Upper lobe of right lung (tissue), 1 donor: ENCODE data around the gene ABHD6. TPM values are rescaled to one million over a fixed set of nuclear protein-coding genes. Genes with fewer than 3 reads are reported as not detected.

Experiments
- ATAC-seq: fragments of 200-7000 bp; cut with Tn5 transposase; one replicate; pipeline ENCODE4 v1.9.1; 2020; ENCODE audit warnings: mild to moderate bottlenecking, moderate library complexity
- DNase-seq: peaks from one replicate; pipeline ENCODE4 v3.0.0-alpha.2; 2020
- H3K27ac ChIP-seq: fragments of 200-600 bp; one replicate; pipeline ENCODE4 v1.8.0; 2022
- H3K27me3 ChIP-seq: fragments of 200-600 bp; one replicate; pipeline ENCODE4 v1.8.0; 2022; ENCODE audit warnings: mild to moderate bottlenecking
- H3K36me3 ChIP-seq: fragments of 200-600 bp; one replicate; pipeline ENCODE4 v1.8.0; 2022
- H3K4me1 ChIP-seq: fragments of 200-600 bp; one replicate; pipeline ENCODE4 v1.8.0; 2022
- H3K4me3 ChIP-seq: fragments of 200-600 bp; one replicate; pipeline ENCODE4 v1.8.0; 2022; ENCODE audit warnings: mild to moderate bottlenecking
- H3K9me3 ChIP-seq: fragments of 200-600 bp; one replicate; pipeline ENCODE4 v1.8.0; 2022
- intact Hi-C: fragments of 100-400 bp; cut with DNase I; formaldehyde crosslinking; loops from one replicate; pipeline ENCODE4 v1.11.0; 2022
- total RNA-seq: library from RNA; stranded (reverse); fragmentation: NEBNext Ultra II Directional; extraction: Animal tissue kit (Norgen Biotek cat#: 25700); gene quantifications from one replicate; pipeline ENCODE4 v1.2.1, GENCODE V29; 2021
- TF ChIP-seq, protein P1 (sequence below): fragments of 200-600 bp; IDR thresholded peaks from one replicate; pipeline ENCODE4 v1.8.0; 2022; ENCODE audit warnings: antibody characterized with exemption
- donor health status: DM: no; HTN: yes; CAD: no; lungs with severe emphysema.

Gene ABHD6
- total RNA-seq, 1 donor from 2014 or later = 19.1 TPM

DNA sequence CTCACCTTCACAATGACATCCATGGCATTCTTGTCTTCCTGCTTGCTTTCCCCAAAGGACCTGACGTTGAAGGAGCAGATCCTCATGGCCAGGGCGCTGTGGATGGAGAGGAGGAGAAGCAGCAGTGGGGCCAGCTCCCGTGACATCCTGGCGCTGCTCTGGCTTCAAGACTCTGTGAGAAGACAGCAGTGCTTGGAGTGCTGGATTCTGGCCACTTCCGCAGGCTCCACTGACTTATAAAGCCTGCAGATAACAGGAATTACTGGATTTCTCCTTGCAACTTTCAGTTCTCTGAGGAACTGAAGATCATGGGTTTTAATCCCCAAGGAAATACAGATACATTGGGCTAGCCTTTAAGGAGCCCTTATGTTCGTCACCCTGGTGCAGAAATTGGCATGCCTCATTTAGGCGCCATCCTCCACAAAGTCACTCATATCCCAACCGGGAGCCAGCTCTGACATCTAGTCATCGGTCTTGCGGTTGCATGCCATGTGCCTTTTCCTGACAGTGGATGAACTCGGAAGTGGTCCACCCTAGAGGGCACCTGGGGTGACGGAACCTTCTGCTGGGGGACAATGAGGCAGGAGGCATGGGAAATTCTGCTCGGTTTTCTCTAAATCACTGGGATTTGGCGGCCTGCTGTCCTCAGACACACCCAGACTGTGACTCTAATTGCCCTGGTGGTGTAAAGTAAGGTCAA lies 26.7 kb upstream of the ABHD6 start, which contains the start of gene DNASE1L3:
DNASE1L3 (minus strand) TSS at position 212 of the 700 bp plus-strand sequence; CDS start at position 146, 66 bp downstream.
- TF ChIP-seq, protein P1, sequence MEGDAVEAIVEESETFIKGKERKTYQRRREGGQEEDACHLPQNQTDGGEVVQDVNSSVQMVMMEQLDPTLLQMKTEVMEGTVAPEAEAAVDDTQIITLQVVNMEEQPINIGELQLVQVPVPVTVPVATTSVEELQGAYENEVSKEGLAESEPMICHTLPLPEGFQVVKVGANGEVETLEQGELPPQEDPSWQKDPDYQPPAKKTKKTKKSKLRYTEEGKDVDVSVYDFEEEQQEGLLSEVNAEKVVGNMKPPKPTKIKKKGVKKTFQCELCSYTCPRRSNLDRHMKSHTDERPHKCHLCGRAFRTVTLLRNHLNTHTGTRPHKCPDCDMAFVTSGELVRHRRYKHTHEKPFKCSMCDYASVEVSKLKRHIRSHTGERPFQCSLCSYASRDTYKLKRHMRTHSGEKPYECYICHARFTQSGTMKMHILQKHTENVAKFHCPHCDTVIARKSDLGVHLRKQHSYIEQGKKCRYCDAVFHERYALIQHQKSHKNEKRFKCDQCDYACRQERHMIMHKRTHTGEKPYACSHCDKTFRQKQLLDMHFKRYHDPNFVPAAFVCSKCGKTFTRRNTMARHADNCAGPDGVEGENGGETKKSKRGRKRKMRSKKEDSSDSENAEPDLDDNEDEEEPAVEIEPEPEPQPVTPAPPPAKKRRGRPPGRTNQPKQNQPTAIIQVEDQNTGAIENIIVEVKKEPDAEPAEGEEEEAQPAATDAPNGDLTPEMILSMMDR = no peak
- peak within 1 kb of the TSS; percentile 24 for H3K27ac ChIP-seq
- DNase-seq (no peak), ATAC-seq (no peak)
- H3K4me1 ChIP-seq = peaks cover 15% of the 10 kb centered on the region
- H3K9me3 ChIP-seq = no peaks in the 10 kb centered on the region
- no peaks in the 10 kb centered on the region for H3K27me3 ChIP-seq
- H3K36me3 ChIP-seq = no peaks in the 10 kb centered on the region
- peak within 1 kb of the TSS; percentile 36 for H3K4me3 ChIP-seq
- intact Hi-C loops = no loop called here

GRCh38 chr3:58214484-58215316 lies 22.9 kb upstream of the ABHD6 start:
- Histone ChIP-seq H3K27ac (peak overlapping the region; percentile 1), H3K4me3 (no peak overlapping the region), H3K9me3 (no peaks in the 10 kb centered on the region), H3K4me1 (peaks cover 28% of the 10 kb centered on the region), H3K36me3 (no peaks in the 10 kb centered on the region), H3K27me3 (no peaks in the 10 kb centered on the region)
- DNase-seq (peak; percentile 68), ATAC-seq (peak; percentile 79)
- intact Hi-C loops = no loop called here
- TF ChIP-seq, protein P1 = peak; percentile 29

- Histone ChIP-seq H3K27ac (peak overlapping the region; percentile 1), H3K27me3 (no peaks in the 10 kb centered on the region), H3K4me3 (no peak overlapping the region), H3K9me3 (no peaks in the 10 kb centered on the region), H3K36me3 (no peaks in the 10 kb centered on the region), H3K4me1 (peaks cover 28% of the 10 kb centered on the region)
- DNase-seq (no peak), ATAC-seq (no peak)
- intact Hi-C loops = no loop called here
- TF ChIP-seq, protein P1 = no peak
Observed at GRCh38 chr3:58215317-58216025, 22.1 kb upstream of the ABHD6 start.

DNA sequence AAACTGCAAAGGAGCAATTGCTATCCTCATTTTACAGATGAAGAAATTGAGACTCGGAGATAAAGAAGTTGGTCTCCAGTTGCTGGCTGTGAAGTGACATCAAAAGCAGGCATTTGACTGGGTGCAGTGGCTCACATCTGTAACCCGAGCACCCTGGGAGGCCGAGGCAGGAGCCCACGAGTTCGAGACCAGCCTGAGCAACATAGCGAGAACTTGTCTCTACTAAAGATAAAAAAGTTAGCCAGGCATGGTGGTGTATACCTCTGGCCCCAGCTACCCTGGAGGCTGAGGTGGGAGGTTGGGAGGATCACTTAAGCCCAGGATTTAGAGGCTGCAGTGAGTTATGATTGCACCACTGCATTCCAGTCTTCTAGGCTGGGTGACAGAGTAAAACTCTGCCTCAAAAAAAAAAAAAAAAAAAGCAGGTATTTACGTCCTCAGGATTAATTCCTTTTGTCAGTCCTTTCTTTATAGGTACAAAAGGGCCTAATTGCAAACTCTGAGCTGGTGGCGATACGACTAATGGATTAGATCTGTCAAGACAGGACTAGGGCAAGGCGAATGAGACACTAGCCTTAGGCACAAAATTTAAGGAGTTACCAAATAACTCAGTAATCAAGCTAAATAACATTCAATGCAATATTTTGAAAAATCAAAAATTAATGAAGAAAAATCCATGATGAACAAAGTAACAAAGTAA lies 20.9 kb upstream of the ABHD6 start:
- Histone ChIP-seq H3K4me1 (peaks cover 28% of the 10 kb centered on the region), H3K27me3 (no peaks in the 10 kb centered on the region), H3K9me3 (no peaks in the 10 kb centered on the region), H3K36me3 (no peaks in the 10 kb centered on the region), H3K4me3 (no peak overlapping the region), H3K27ac (peak overlapping the region; percentile 2)
- intact Hi-C loops = no loop called here
- no peak for DNase-seq
- ATAC-seq = no peak
- TF ChIP-seq, protein P1 = no peak

DNA sequence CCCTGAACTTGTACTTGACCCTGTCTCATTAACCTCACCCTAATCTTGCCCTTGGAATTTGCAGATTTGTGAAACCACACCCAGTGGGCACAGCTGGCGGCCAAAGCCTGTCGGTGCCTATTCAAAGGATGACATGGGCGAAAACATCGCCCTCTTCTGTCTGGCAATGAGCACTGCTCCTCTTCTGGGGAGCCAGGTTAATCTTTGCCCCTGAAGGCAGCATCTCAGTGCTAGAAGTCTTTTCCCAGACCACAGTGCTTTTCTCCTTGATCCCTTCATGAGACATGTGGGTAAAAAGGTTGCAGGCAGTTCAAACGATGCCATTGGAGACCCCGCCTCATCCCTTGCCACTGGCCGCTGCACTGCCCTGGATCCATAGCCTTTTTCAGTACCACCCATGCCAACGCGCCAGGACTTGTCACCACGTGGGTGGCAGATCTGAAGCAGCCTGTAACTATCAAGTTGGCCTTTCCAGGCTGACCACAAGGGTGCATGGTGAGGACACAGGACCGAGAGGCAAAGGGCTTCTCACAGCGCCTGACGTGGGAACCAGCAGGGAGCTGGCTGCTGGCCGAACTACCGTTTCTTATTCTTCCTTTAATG lies 20.3 kb upstream of the ABHD6 start:
- DNase-seq = peak; percentile 83
- intact Hi-C loops = no loop called here
- Histone ChIP-seq H3K27me3 (no peaks in the 10 kb centered on the region), H3K4me3 (no peak overlapping the region), H3K9me3 (no peaks in the 10 kb centered on the region), H3K36me3 (no peaks in the 10 kb centered on the region), H3K4me1 (peaks cover 28% of the 10 kb centered on the region), H3K27ac (peak overlapping the region; percentile 2)
- TF ChIP-seq, protein P1 = peak; percentile 74
- peak; percentile 92 for ATAC-seq
